ENCODE data around the gene APBB2.
"Not testable (repeated sequence)": the region's sequence is repeated elsewhere in the genome, so short reads cannot be mapped to it uniquely, and the experiment has no call there.

The APBB2 gene

GRCh38 chr4:40934676-40935075 lies 279.7 kb downstream of the APBB2 start:
- DNase-seq (ENCODE audit: low read depth) = no peak

GRCh38 chr4:40933272-40934053 lies 280.9 kb downstream of the APBB2 start:
- DNase-seq (ENCODE audit: low read depth) = no peak

GRCh38 chr4:40931841-40932240 lies 282.5 kb downstream of the APBB2 start:
- DNase-seq (ENCODE audit: low read depth) = no peak

- no peak for DNase-seq (ENCODE audit: low read depth)
Observed at GRCh38 chr4:40931238-40931637, 283.1 kb downstream of the APBB2 start.

GRCh38 chr4:40927074-40927473 lies 287.3 kb downstream of the APBB2 start:
- no peak for DNase-seq (ENCODE audit: low read depth)

- DNase-seq (ENCODE audit: low read depth) = no peak
Observed at GRCh38 chr4:40924793-40925117, 289.6 kb downstream of the APBB2 start.

GRCh38 chr4:40924096-40924792 lies 290.1 kb downstream of the APBB2 start:
- DNase-seq (ENCODE audit: low read depth) = peak; percentile 70

GRCh38 chr4:40923316-40924095 lies 290.8 kb downstream of the APBB2 start:
- no peak for DNase-seq (ENCODE audit: low read depth)

- not testable (repeated sequence) for DNase-seq (ENCODE audit: low read depth)
Observed at GRCh38 chr4:40919976-40920375, 294.4 kb downstream of the APBB2 start.

- DNase-seq (ENCODE audit: low read depth) = no peak
Observed at GRCh38 chr4:40918330-40918729, 296.0 kb downstream of the APBB2 start.

GRCh38 chr4:40916880-40917279 lies 297.5 kb downstream of the APBB2 start:
- peak; percentile 40 for DNase-seq (ENCODE audit: low read depth)

GRCh38 chr4:40916218-40916555 lies 298.2 kb downstream of the APBB2 start:
- no peak for DNase-seq (ENCODE audit: low read depth)

- no peak for DNase-seq (ENCODE audit: low read depth)
Observed at GRCh38 chr4:40915318-40916217, 298.8 kb downstream of the APBB2 start.

- DNase-seq (ENCODE audit: low read depth) = no peak
Observed at GRCh38 chr4:40912460-40913184, 301.7 kb downstream of the APBB2 start.

GRCh38 chr4:40910706-40911105 lies 303.6 kb downstream of the APBB2 start:
- DNase-seq (ENCODE audit: low read depth) = no peak

GRCh38 chr4:40909363-40909876 lies 304.9 kb downstream of the APBB2 start:
- peak; percentile 54 for DNase-seq (ENCODE audit: low read depth)

- peak; percentile 71 for DNase-seq (ENCODE audit: low read depth)
Observed at GRCh38 chr4:40908702-40909362, 305.5 kb downstream of the APBB2 start.

- no peak for DNase-seq (ENCODE audit: low read depth)
Observed at GRCh38 chr4:40908297-40908696, 306.0 kb downstream of the APBB2 start.

- no peak for DNase-seq (ENCODE audit: low read depth)
Observed at GRCh38 chr4:40905414-40905813, 308.9 kb downstream of the APBB2 start.

GRCh38 chr4:40900531-40900930 lies 313.8 kb downstream of the APBB2 start:
- not testable (repeated sequence) for DNase-seq (ENCODE audit: low read depth)

Data from activated T-cell treated with anti-CD3 and anti-CD28 coated beads for 24 hours (primary cell).